GM12878 (cell line): ENCODE data around the gene TMPRSS13. TPM values are rescaled to one million over a fixed set of nuclear protein-coding genes. Genes with fewer than 3 reads are reported as not detected.
A peak's percentile ranks its signal among the peaks of the same experiment; 100 is the strongest.

Experiments used
- ATAC-seq: fragments of 200-7000 bp; cut with Tn5 transposase; 3 replicates; pipeline ENCODE4 v1.9.1; 2020; ENCODE audit warnings: mild to moderate bottlenecking, moderate library complexity
- BruUV-seq: library from RNA; stranded (reverse); fragments of 400-500 nt; replicated peaks from 2 replicates; lab custom pipeline; 2021; lab: Mats Ljungman, UMichigan
- CTCF ChIA-PET: fragments of 300-600 bp; sonication (Branson Sonifier 250); formaldehyde crosslinking; extraction: SDS; loops from one replicate; lab custom pipeline; 2021; ENCODE audit warnings: inconsistent platforms; lab: Yijun Ruan, JAX
- POLR2A ChIA-PET: fragments of 350-600 bp; formaldehyde crosslinking; extraction: SDS; loops from one replicate; lab custom pipeline; 2021; ENCODE audit warnings: inconsistent platforms; lab: Charles Lee
- RAD21 ChIA-PET: fragments of 300-600 bp; sonication (Branson Sonifier 250); formaldehyde crosslinking; loops from one replicate; lab custom pipeline; 2023; ENCODE audit warnings: antibody characterized with exemption; ENCODE audit not compliant: unreplicated experiment; lab: Charles Lee
- SMC1A ChIA-PET: fragments of 300-600 bp; sonication (Branson Sonifier 250); formaldehyde crosslinking; loops from one replicate; lab custom pipeline; 2023; ENCODE audit not compliant: unreplicated experiment, uncharacterized antibody; lab: Charles Lee
- DNase-seq: peaks from one replicate; pipeline ENCODE4 v3.0.0-alpha.2; 2011; ENCODE audit warnings: low read depth, low spot score
- FAIRE-seq: peaks from 3 replicates; lab custom pipeline; 2011; peaks lifted over from hg19 to GRCh38; lab: Jason Lieb, UNC
- H2AFZ ChIP-seq: 2 replicates; pipeline ENCODE4 v1.6.0; 2011; ENCODE audit warnings: low read depth, low read length, control low read depth; ENCODE audit not compliant: control insufficient read depth
- H3K27ac ChIP-seq: 2 replicates; pipeline ENCODE4 v1.5.1; 2011; ENCODE audit warnings: control low read depth; ENCODE audit not compliant: control insufficient read depth, insufficient read depth
- H3K27me3 ChIP-seq, 2 experiments: replicated peaks in 1 of 2; 2 replicates each; pipeline versions ENCODE4 v1.6.0 to v1.6.1; 2011; ENCODE audit warnings: low read length in 1 of 2; ENCODE audit not compliant: control insufficient read depth in 2 of 2, insufficient read depth in 2 of 2
- H3K36me3 ChIP-seq, 2 experiments: 2 replicates each; pipeline ENCODE4 v1.5.1; 2011; ENCODE audit warnings: low read length in 1 of 2; ENCODE audit not compliant: control insufficient read depth in 2 of 2, insufficient read depth in 2 of 2
- H3K4me1 ChIP-seq: 2 replicates; pipeline ENCODE4 v1.6.1; 2011; ENCODE audit warnings: mild to moderate bottlenecking, low read length, moderate library complexity, mixed read lengths; ENCODE audit not compliant: control insufficient read depth, insufficient read depth
- H3K4me2 ChIP-seq: 2 replicates; pipeline ENCODE4 v1.6.0; 2011; ENCODE audit warnings: control low read depth; ENCODE audit not compliant: control insufficient read depth, insufficient read depth
- H3K4me3 ChIP-seq: fragments of 200-600 bp; sonication (generic); 2 replicates; pipeline ENCODE4 v1.5.1; 2016
- H3K79me2 ChIP-seq: 2 replicates; pipeline ENCODE4 v1.6.0; 2011; ENCODE audit warnings: low read length; ENCODE audit not compliant: control insufficient read depth, insufficient read depth
- H3K9ac ChIP-seq: 2 replicates; pipeline ENCODE4 v1.8.0; 2011; ENCODE audit warnings: low read length, control low read depth, mixed read lengths; ENCODE audit not compliant: control insufficient read depth, insufficient read depth
- H3K9me3 ChIP-seq: replicated peaks from 3 replicates; pipeline ENCODE4 v1.5.1; 2011; ENCODE audit warnings: mild to moderate bottlenecking, low read length; ENCODE audit not compliant: control insufficient read depth, insufficient read depth
- H4K20me1 ChIP-seq: 2 replicates; pipeline ENCODE4 v1.6.0; 2011; ENCODE audit not compliant: control insufficient read depth, insufficient read depth
- ATF7 ChIP-seq: fragments of 450-650 bp; IDR thresholded peaks from 2 replicates; pipeline ENCODE4 v1.6.1; 2016; ENCODE audit warnings: low read depth, mild to moderate bottlenecking
- CHD2 ChIP-seq: IDR thresholded peaks from 2 replicates; pipeline ENCODE4 v1.6.1; 2011; ENCODE audit warnings: low read depth, low read length, improper control_type of control experiment, borderline replicate concordance
- EED ChIP-seq: sonication (generic); IDR thresholded peaks from 2 replicates; pipeline ENCODE4 v1.6.1; 2016; ENCODE audit warnings: antibody characterized with exemption, low read depth
- EGR1 ChIP-seq, 2 experiments: IDR thresholded peaks; 1 replicate in 1 of 2; 2 replicates in 1 of 2; pipeline ENCODE4 v1.6.1; 2011 to 2012; ENCODE audit warnings: low read depth in 2 of 2, low read length in 2 of 2, borderline replicate concordance in 1 of 2, mild to moderate bottlenecking in 1 of 2, moderate library complexity in 1 of 2
- GATAD2B ChIP-seq: fragments of 450-650 bp; conservative IDR thresholded peaks from 2 replicates; pipeline ENCODE4 v1.6.1; 2017; ENCODE audit warnings: low read depth, mild to moderate bottlenecking, moderate library complexity
- IKZF1 ChIP-seq: fragments of 450-650 bp; conservative IDR thresholded peaks from 2 replicates; pipeline ENCODE4 v1.6.1; 2017; ENCODE audit warnings: antibody characterized with exemption, mild to moderate bottlenecking
- IKZF2 ChIP-seq, 2 experiments: fragments of 450-650 bp; IDR thresholded peaks; 2 replicates each; pipeline ENCODE4 v1.6.1; 2017; ENCODE audit warnings: mild to moderate bottlenecking in 2 of 2, moderate library complexity in 2 of 2
- JUNB ChIP-seq: IDR thresholded peaks from 2 replicates; pipeline ENCODE4 v1.6.1; 2016; ENCODE audit warnings: antibody characterized with exemption, mild to moderate bottlenecking
- MEF2A ChIP-seq: IDR thresholded peaks from 2 replicates; pipeline ENCODE4 v1.6.1; 2011; ENCODE audit warnings: low read depth, mild to moderate bottlenecking, low read length, moderate library complexity; ENCODE audit not compliant: insufficient read depth
- MLLT1 ChIP-seq: fragments of 450-650 bp; IDR thresholded peaks from 2 replicates; pipeline ENCODE4 v1.6.1; 2016; ENCODE audit warnings: mild to moderate bottlenecking
- NBN ChIP-seq: fragments of 450-650 bp; IDR thresholded peaks from 2 replicates; pipeline ENCODE4 v1.6.1; 2016
- PAX5 ChIP-seq: IDR thresholded peaks from 2 replicates; pipeline ENCODE4 v1.6.1; 2011; ENCODE audit warnings: low read depth, low read length, borderline replicate concordance
- RAD21 ChIP-seq: IDR thresholded peaks from 2 replicates; pipeline ENCODE4 v1.6.1; 2011; ENCODE audit warnings: mild to moderate bottlenecking, low read depth, low read length, moderate library complexity; ENCODE audit not compliant: insufficient read depth
- RELA ChIP-seq: fragments of 450-650 bp; IDR thresholded peaks from 2 replicates; pipeline ENCODE4 v1.8.0; 2014; ENCODE audit warnings: borderline replicate concordance; ENCODE audit not compliant: partially characterized antibody
- RELB ChIP-seq: fragments of 450-650 bp; IDR thresholded peaks from 2 replicates; pipeline ENCODE4 v1.6.1; 2017; ENCODE audit warnings: low read depth, mild to moderate bottlenecking, moderate library complexity
- SMC3 ChIP-seq: IDR thresholded peaks from 2 replicates; pipeline ENCODE4 v1.6.1; 2011; ENCODE audit warnings: low read length, improper control_type of control experiment, borderline replicate concordance
- SREBF2 ChIP-seq: IDR thresholded peaks from 2 replicates; pipeline ENCODE4 v1.6.1; 2012; ENCODE audit warnings: mild to moderate bottlenecking, low read length
- SUZ12 ChIP-seq: fragments of 200-600 bp; sonication (generic); IDR thresholded peaks from one replicate; pipeline ENCODE4 v1.6.1; 2018; ENCODE audit warnings: antibody characterized with exemption, mild to moderate bottlenecking; ENCODE audit not compliant: unreplicated experiment
- YY1 ChIP-seq: IDR thresholded peaks from 2 replicates; pipeline ENCODE4 v1.6.1; 2011; ENCODE audit warnings: low read depth, mild to moderate bottlenecking, low read length
- ZNF207 ChIP-seq: fragments of 450-650 bp; IDR thresholded peaks from 2 replicates; pipeline ENCODE4 v1.6.1; 2014; ENCODE audit warnings: antibody characterized with exemption, mild to moderate bottlenecking, borderline replicate concordance
- ZNF24 ChIP-seq: fragments of 450-650 bp; IDR thresholded peaks from 2 replicates; pipeline ENCODE4 v1.6.1; 2017; ENCODE audit warnings: antibody characterized with exemption, mild to moderate bottlenecking
- ZSCAN29 ChIP-seq: fragments of 450-650 bp; IDR thresholded peaks from 2 replicates; pipeline ENCODE4 v1.6.1; 2017; ENCODE audit warnings: mild to moderate bottlenecking, moderate library complexity
- WGBS: methylation state at CpG from one replicate; pipeline ENCODE4 v1.1.6; 2016; ENCODE audit warnings: low lambda C conversion rate; ENCODE audit not compliant: insufficient replicate concordance, insufficient coverage; ENCODE audit errors: missing lambda C conversion rate; 5-methylcytosine and 5-hydroxymethylcytosine counted together
- in situ Hi-C: fragments of 300-500 bp; cut with MboI; formaldehyde crosslinking; loops from 9 replicates; pipeline ENCODE4 v1.14.3; 2018; ENCODE audit warnings: mixed read lengths
- intact Hi-C: fragments of 100-400 bp; cut with micrococcal nuclease; formaldehyde crosslinking; loops from one replicate; pipeline ENCODE4 v1.14.2; 2022; ENCODE audit not compliant: unreplicated experiment
- polyA plus RNA-seq, 11 experiments: library from polyadenylated mRNA; depleted of rRNA in 4 of 11; unstranded in 6 of 11; stranded (reverse) in 5 of 11; fragments of >200 nt; fragmentation: Nextera tagmentation in 4 of 11; fragmentation: Illumina TruSeq in 1 of 11; extraction: Ambion mirVana in 4 of 11; extraction: Trizol in 1 of 11; gene quantifications; 1 replicate in 1 of 11; 2 replicates in 10 of 11; pipeline versions ENCODE4 v1.2.1 to v1.2.3, GENCODE V29; 2011 to 2016; ENCODE audit warnings: inconsistent platforms in 2 of 11, missing spikeins in 2 of 11, low read depth in 1 of 11
- total RNA-seq, 4 experiments: library from RNA; depleted of rRNA in 3 of 4; stranded (reverse); fragments of >200 nt in 3 of 4; fragmentation: Illumina TruSeq in 1 of 4; extraction: Trizol in 1 of 4; gene quantifications; 2 replicates each; pipeline versions ENCODE4 v1.2.1 to v1.2.3, GENCODE V29; 2013 to 2021

Gene TMPRSS13
- total and polyA plus RNA-seq, 10 of the 15 experiments (the other 5 are each of a cell fraction or from before 2014, with no cell fraction given) = 0.05 to 0.50 (median 0.26) TPM; not detected in 2

- RAD21 ChIA-PET = interaction anchor here (0.8 to 10.6 kb wide), 49 partner anchors 13 to 522 kb away, joined by 3 to 393 read pairs (median 7); partner anchors contain the start of genes FXYD2, IL10RA and TMPRSS13
- TF ChIP-seq RELA (peak; percentile 6), GATAD2B (peak; percentile 24; the same call in 1 of the 2 replicates), JUNB (peak; percentile 19), YY1 (peak; percentile 81; the same call in 1 of the 2 replicates), RELB (peak; percentile 52; the same call in 1 of the 2 replicates), NBN (peak; percentile 66; the same call in 1 of the 2 replicates), IKZF2 (IDR thresholded peaks at IDR 0.05) (peak; percentile 81 to 83), EED (peak; percentile 91), IKZF1 (peak; percentile 91), ATF7 (peak; percentile 63), RAD21 (peak; percentile 94), SMC3 (peak; percentile 97), ZNF24 (peak; percentile 87), ZSCAN29 (0 out of 2 replicates have a peak, but pooled peaks have one; percentile 3), MLLT1 (0 out of 2 replicates have a peak, but pooled peaks have one; percentile 27), SUZ12 (no peak), ZNF207 (0 out of 2 replicates have a peak, but pooled peaks have one; percentile 45), PAX5 (peak; percentile 40; the same call in 1 of the 2 replicates), CHD2 (0 out of 2 replicates have a peak, but pooled peaks have one; percentile 35), MEF2A (no peak), EGR1 (IDR thresholded peaks at IDR 0.05; ENCODE audit: borderline replicate concordance in 1 of 2, low read depth in 2 of 2, low read length in 2 of 2) (peak in 1 of 2 experiments; percentile 28; a peak in 1 of 3 replicates), SREBF2 (no peak)
Measured at GRCh38 chr11:117946842-117947526, 17.8 kb upstream of the TMPRSS13 start.

More at GRCh38 chr11:117946842-117947526, 17.8 kb upstream of the TMPRSS13 start:
- no peak overlapping the region for H3K4me3 ChIP-seq
- H3K36me3 ChIP-seq = no peaks in the 10 kb centered on the region
- FAIRE-seq (peak; percentile 72), ATAC-seq (peak; percentile 76), DNase-seq (no peak)
- H3K27ac ChIP-seq = no peak overlapping the region
- POLR2A ChIA-PET = interaction anchor here (0.5 to 3.2 kb wide), 16 partner anchors 10 to 299 kb away, joined by 3 to 16 read pairs (median 4); partner anchors contain the start of genes FXYD2 and IL10RA
- H3K4me2 ChIP-seq = no peak overlapping the region
- H3K9ac ChIP-seq = no peak overlapping the region
- SMC1A ChIA-PET = interaction anchor here (0.6 to 14.9 kb wide), 55 partner anchors 8 to 486 kb away, joined by 3 to 295 read pairs (median 5); partner anchors contain the start of genes FXYD2, IL10RA and TMPRSS13
- H2AFZ ChIP-seq = no peak overlapping the region
- no peaks in the 10 kb centered on the region for H3K27me3 ChIP-seq
- in situ Hi-C loops (loop anchor here (5.0 kb wide), 2 partner anchors 100 to 105 kb away; no protein-coding TSS in a partner anchor), intact Hi-C loops (loop anchor here (1.0 kb wide), 2 partner anchors 103 to 125 kb away; no protein-coding TSS in a partner anchor)
- WGBS = 40% methylated on average over 7 of the region's 7 CpGs
- H3K79me2 ChIP-seq = no peaks in the 10 kb centered on the region
- no peaks in the 10 kb centered on the region for H3K9me3 ChIP-seq
- peaks cover 39% of the 10 kb centered on the region for H3K4me1 ChIP-seq
- BruUV-seq = no TSS peak
- CTCF ChIA-PET = interaction anchor here (0.6 to 13.1 kb wide), 76 partner anchors 8 to 533 kb away, joined by 3 to 503 read pairs (median 5); partner anchors contain the start of genes FXYD2, IL10RA and TMPRSS13
- H4K20me1 ChIP-seq = no peaks in the 10 kb centered on the region
